Mesenchymal stem cell (in vitro differentiated cells and primary cell): Measurements from ENCODE around the gene CSNK1E.

ENCODE experiments used
- DNase-seq: peaks from one replicate; pipeline ENCODE4 v3.0.0-alpha.2; 2013
- H2AFZ ChIP-seq: one replicate; pipeline ENCODE4 v1.6.1; 2013; ENCODE audit warnings: low read depth, mild to moderate bottlenecking, control low read depth, inconsistent platforms, low read length, moderate library complexity
- H2AK5ac ChIP-seq: 2 replicates; pipeline ENCODE4 v1.6.1; 2013; ENCODE audit warnings: low read length, moderate library complexity, mild to moderate bottlenecking, inconsistent platforms; ENCODE audit not compliant: severe bottlenecking
- H2BK120ac ChIP-seq: one replicate; pipeline ENCODE4 v1.6.1; 2013; ENCODE audit warnings: low read depth, mild to moderate bottlenecking, inconsistent platforms, low read length, moderate library complexity
- H2BK12ac ChIP-seq, 2 experiments: one replicate each; pipeline ENCODE4 v1.6.1; 2013; ENCODE audit warnings: inconsistent platforms in 2 of 2, low read length in 2 of 2, mild to moderate bottlenecking in 2 of 2, moderate library complexity in 2 of 2, control low read depth in 1 of 2
- H2BK15ac ChIP-seq: one replicate; pipeline ENCODE4 v1.6.1; 2013; ENCODE audit warnings: mild to moderate bottlenecking, low read depth, inconsistent platforms; ENCODE audit not compliant: poor library complexity, severe bottlenecking
- H2BK5ac ChIP-seq: 2 replicates; pipeline ENCODE4 v1.6.1; 2013; ENCODE audit warnings: low read depth, mild to moderate bottlenecking, low read length, control low read depth, inconsistent platforms; ENCODE audit not compliant: poor library complexity, severe bottlenecking
- H3K14ac ChIP-seq, 2 experiments: one replicate each; pipeline ENCODE4 v1.6.1; 2013; ENCODE audit warnings: inconsistent platforms in 2 of 2, low read length in 2 of 2, control low read depth in 1 of 2, mild to moderate bottlenecking in 1 of 2, moderate library complexity in 1 of 2
- H3K18ac ChIP-seq, 2 experiments: one replicate each; pipeline ENCODE4 v1.6.1; 2013; ENCODE audit warnings: inconsistent platforms in 2 of 2, low read length in 2 of 2, control low read depth in 1 of 2, low read depth in 1 of 2, mild to moderate bottlenecking in 1 of 2
- H3K23ac ChIP-seq, 2 experiments: one replicate each; pipeline ENCODE4 v1.6.1; 2013; ENCODE audit warnings: inconsistent platforms in 2 of 2, low read length in 2 of 2, mild to moderate bottlenecking in 2 of 2, moderate library complexity in 2 of 2, control low read depth in 1 of 2
- H3K27ac ChIP-seq: 2 replicates; pipeline ENCODE4 v1.5.1; 2013; ENCODE audit warnings: mild to moderate bottlenecking, moderate library complexity, low read length, control low read depth, inconsistent platforms; ENCODE audit not compliant: poor library complexity, severe bottlenecking
- H3K27me3 ChIP-seq, 2 experiments: 2 replicates each; pipeline versions ENCODE4 v1.6.1 to v1.7.0; 2013; ENCODE audit warnings: low read length in 2 of 2, mild to moderate bottlenecking in 2 of 2, moderate library complexity in 2 of 2, control low read depth in 1 of 2, inconsistent platforms in 1 of 2; ENCODE audit not compliant: control insufficient read depth in 1 of 2, insufficient read depth in 1 of 2
- H3K36me3 ChIP-seq, 2 experiments: 2 replicates each; pipeline versions ENCODE4 v1.6.1 to v1.7.0; 2013; ENCODE audit warnings: low read length in 2 of 2, control low read depth in 1 of 2, inconsistent platforms in 1 of 2, low read depth in 1 of 2, mild to moderate bottlenecking in 1 of 2; ENCODE audit not compliant: insufficient read depth in 2 of 2, control insufficient read depth in 1 of 2
- H3K4ac ChIP-seq, 2 experiments: one replicate each; pipeline ENCODE4 v1.6.1; 2013; ENCODE audit warnings: inconsistent platforms in 2 of 2, low read length in 2 of 2, mild to moderate bottlenecking in 2 of 2, moderate library complexity in 2 of 2, control low read depth in 1 of 2, low read depth in 1 of 2
- H3K4me1 ChIP-seq: 2 replicates; pipeline ENCODE4 v1.6.1; 2013; ENCODE audit warnings: low read depth, low read length, control low read depth; ENCODE audit not compliant: control insufficient read depth, insufficient read depth
- H3K4me2 ChIP-seq: 2 replicates; pipeline ENCODE4 v1.6.1; 2013; ENCODE audit warnings: low read length, mild to moderate bottlenecking, inconsistent platforms; ENCODE audit not compliant: poor library complexity, severe bottlenecking
- H3K4me3 ChIP-seq, 2 experiments: 2 replicates each; pipeline versions ENCODE4 v1.5.1 to v1.7.0; 2013; ENCODE audit warnings: low read length in 2 of 2, mild to moderate bottlenecking in 2 of 2, control low read depth in 1 of 2, low read depth in 1 of 2; ENCODE audit not compliant: insufficient read depth in 1 of 2
- H3K79me1 ChIP-seq: replicated peaks from 2 replicates; pipeline ENCODE4 v1.6.1; 2013; ENCODE audit warnings: mild to moderate bottlenecking, control low read depth, low read length, inconsistent platforms; ENCODE audit not compliant: poor library complexity, severe bottlenecking
- H3K9ac ChIP-seq: 2 replicates; pipeline ENCODE4 v1.7.0; 2013; ENCODE audit warnings: mild to moderate bottlenecking, low read length, moderate library complexity
- H3K9me3 ChIP-seq: 2 replicates; pipeline ENCODE4 v1.7.0; 2013; ENCODE audit warnings: mild to moderate bottlenecking, low read length; ENCODE audit not compliant: control insufficient read depth
- H4K8ac ChIP-seq: one replicate; pipeline ENCODE4 v1.6.1; 2013; ENCODE audit warnings: inconsistent platforms, mild to moderate bottlenecking, low read length, moderate library complexity
- H4K91ac ChIP-seq: one replicate; pipeline ENCODE4 v1.6.1; 2013; ENCODE audit warnings: mild to moderate bottlenecking, low read length, inconsistent platforms
- whole genome bisulfite sequencing: methylation state at CpG from one replicate; pipeline ENCODE4 v1.1.7; 2013; ENCODE audit warnings: mixed read lengths; 5-methylcytosine and 5-hydroxymethylcytosine counted together

The CSNK1E gene

GRCh38 chr22:38285018-38285417 lies 32.2 kb downstream of the CSNK1E start:
- Histone ChIP-seq H2BK15ac (no peak overlapping the region), H3K23ac (no peak overlapping the region), H3K4me3 (no peak overlapping the region), H4K91ac (no peak overlapping the region), H3K79me1 (peaks cover 6% of the 10 kb centered on the region), H3K18ac (peak overlapping the region in 1 of 2 experiments; percentile 66), H2BK120ac (no peak overlapping the region), H3K4me2 (no peak overlapping the region), H3K27ac (no peak overlapping the region), H3K36me3 (peaks cover 18 to 26% of the 10 kb centered on the region in 2 experiments), H2BK12ac (peak overlapping the region in 1 of 2 experiments; percentile 21), H2AK5ac (peak overlapping the region; percentile 64), H3K9me3 (no peaks in the 10 kb centered on the region), H2BK5ac (no peak overlapping the region), H3K14ac (no peak overlapping the region), H3K9ac (no peak overlapping the region), H3K4me1 (peaks cover 24% of the 10 kb centered on the region), H3K27me3 (no peaks in the 10 kb centered on the region), H2AFZ (no peak overlapping the region), H3K4ac (no peak overlapping the region), H4K8ac (peak overlapping the region; percentile 66)
- 97% methylated on average over 7 of the region's 8 CpGs for WGBS
- no peak for DNase-seq

- no peak overlapping the region for H3K4ac ChIP-seq
- H3K36me3 ChIP-seq: peaks cover 10 to 16% of the 10 kb centered on the region in 2 experiments
- peaks cover 6% of the 10 kb centered on the region for H3K79me1 ChIP-seq
- H2AK5ac ChIP-seq: no peak overlapping the region
- no peak overlapping the region for H4K91ac ChIP-seq
- H2BK5ac ChIP-seq: no peak overlapping the region
- peaks cover 24% of the 10 kb centered on the region for H3K4me1 ChIP-seq
- no peak overlapping the region for H3K14ac ChIP-seq
- peak; percentile 97 for DNase-seq
- H2BK120ac ChIP-seq: no peak overlapping the region
- peak overlapping the region in 1 of 2 experiments; percentile 28 for H3K4me3 ChIP-seq
- H3K9me3 ChIP-seq: no peaks in the 10 kb centered on the region
- peak overlapping the region; percentile 6 to 22 for H3K18ac ChIP-seq
- H3K9ac ChIP-seq: peak overlapping the region; percentile 65
- no peak overlapping the region for H2BK15ac ChIP-seq
- no peak overlapping the region for H3K23ac ChIP-seq
- 48% methylated on average over 3 of the region's 5 CpGs for WGBS
- peak overlapping the region; percentile 1 for H3K27ac ChIP-seq
- H2AFZ ChIP-seq: no peak overlapping the region
- H3K27me3 ChIP-seq: no peaks in the 10 kb centered on the region
- H4K8ac ChIP-seq: no peak overlapping the region
- peak overlapping the region in 1 of 2 experiments; percentile 0 for H2BK12ac ChIP-seq
- no peak overlapping the region for H3K4me2 ChIP-seq
Measured at GRCh38 chr22:38284042-38284402, 33.2 kb downstream of the CSNK1E start.

GRCh38 chr22:38282397-38282796 lies 34.8 kb downstream of the CSNK1E start:
- Histone ChIP-seq H3K9ac (no peak overlapping the region), H2BK15ac (no peak overlapping the region), H2BK120ac (no peak overlapping the region), H3K9me3 (no peaks in the 10 kb centered on the region), H4K91ac (no peak overlapping the region), H4K8ac (no peak overlapping the region), H2BK12ac (peak overlapping the region in 1 of 2 experiments; percentile 17), H3K14ac (no peak overlapping the region), H3K27me3 (no peaks in the 10 kb centered on the region), H3K4me1 (peaks cover 25% of the 10 kb centered on the region), H3K18ac (peak overlapping the region in 1 of 2 experiments; percentile 55), H2AK5ac (no peak overlapping the region), H3K27ac (no peak overlapping the region), H3K36me3 (peaks cover 4 to 8% of the 10 kb centered on the region in 2 experiments), H2BK5ac (no peak overlapping the region), H3K4me3 (no peak overlapping the region), H3K4ac (no peak overlapping the region), H3K79me1 (peaks cover 6% of the 10 kb centered on the region), H3K4me2 (no peak overlapping the region), H3K23ac (no peak overlapping the region), H2AFZ (no peak overlapping the region)
- DNase-seq: peak; percentile 28
- WGBS: 96% methylated on average over 9 of the region's 9 CpGs

DNA sequence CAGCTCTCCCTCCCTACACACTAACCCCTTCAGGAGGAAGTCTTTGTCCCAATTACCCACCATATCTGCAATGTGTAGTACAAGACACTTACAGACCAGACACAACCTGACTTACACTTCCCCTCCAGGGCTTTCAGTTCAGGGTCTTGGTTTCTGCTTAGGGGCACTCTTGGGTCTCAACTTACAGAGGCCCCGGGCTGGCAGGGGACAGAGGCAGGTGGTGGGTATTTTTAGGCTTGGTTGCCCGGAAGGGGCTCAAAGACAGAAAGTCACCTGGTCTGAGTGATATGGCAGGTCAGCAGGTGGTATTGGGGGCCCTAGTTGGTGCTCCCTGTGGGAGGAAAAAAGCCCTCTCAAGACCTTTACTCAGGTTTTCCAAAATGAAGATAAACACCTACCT lies 41.1 kb downstream of the CSNK1E start:
- H2BK120ac ChIP-seq: no peak overlapping the region
- H3K36me3 ChIP-seq: peaks cover 0 to under 1% of the 10 kb centered on the region in 2 experiments
- H3K23ac ChIP-seq: no peak overlapping the region
- H3K27me3 ChIP-seq: peaks cover 0 to 3% of the 10 kb centered on the region in 2 experiments
- H4K91ac ChIP-seq: no peak overlapping the region
- H3K18ac ChIP-seq: peak overlapping the region in 1 of 2 experiments; percentile 26
- H3K4me1 ChIP-seq: peaks cover 11% of the 10 kb centered on the region
- H2BK5ac ChIP-seq: no peak overlapping the region
- WGBS: 75% methylated on average over 2 of the region's 2 CpGs
- H3K4me2 ChIP-seq: no peak overlapping the region
- no peak overlapping the region for H3K27ac ChIP-seq
- no peak overlapping the region for H3K14ac ChIP-seq
- H2AFZ ChIP-seq: no peak overlapping the region
- DNase-seq: no peak
- H2AK5ac ChIP-seq: peak overlapping the region; percentile 41
- H3K4me3 ChIP-seq: no peak overlapping the region
- no peak overlapping the region for H3K4ac ChIP-seq
- no peak overlapping the region for H2BK15ac ChIP-seq
- no peak overlapping the region for H3K9ac ChIP-seq
- no peak overlapping the region for H2BK12ac ChIP-seq
- H3K9me3 ChIP-seq: no peaks in the 10 kb centered on the region
- H3K79me1 ChIP-seq: no peaks in the 10 kb centered on the region
- H4K8ac ChIP-seq: no peak overlapping the region
